AG09319 (cell line): ENCODE results near the gene ZNF394.
A peak's percentile ranks its signal among the peaks of the same experiment; 100 is the strongest.

ENCODE experiments used
- DNase-seq: peaks from one replicate; pipeline ENCODE4 v3.0.0-alpha.2; 2010; ENCODE audit warnings: low read depth; ENCODE audit errors: extremely low read depth
- TF ChIP-seq, protein P1 (sequence below): IDR thresholded peaks from 2 replicates; pipeline ENCODE4 v1.5.1; 2011; ENCODE audit warnings: low read depth, mild to moderate bottlenecking, inconsistent platforms, low read length, moderate library complexity

The ZNF394 gene

DNA sequence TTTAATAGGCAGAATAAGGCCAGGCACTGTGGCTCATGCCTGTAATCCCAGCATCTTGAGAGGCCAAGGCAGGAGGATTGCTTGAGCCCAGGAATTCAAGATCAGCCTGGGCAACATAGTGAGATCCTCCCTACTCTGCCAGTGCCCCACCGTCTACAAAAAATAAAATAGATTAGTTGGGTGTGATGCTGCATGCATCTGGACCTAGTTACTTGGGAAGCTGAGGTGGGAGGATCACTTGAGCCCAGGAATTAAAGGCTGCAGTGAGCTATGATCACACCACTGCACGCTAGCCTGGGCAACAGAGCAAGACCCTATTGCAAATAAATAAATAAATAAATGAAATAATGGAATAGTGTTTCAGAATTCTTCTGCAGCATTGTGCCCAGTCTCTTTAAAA, 35.6 kb upstream of the ZNF394 start:
- TF ChIP-seq, protein P1, sequence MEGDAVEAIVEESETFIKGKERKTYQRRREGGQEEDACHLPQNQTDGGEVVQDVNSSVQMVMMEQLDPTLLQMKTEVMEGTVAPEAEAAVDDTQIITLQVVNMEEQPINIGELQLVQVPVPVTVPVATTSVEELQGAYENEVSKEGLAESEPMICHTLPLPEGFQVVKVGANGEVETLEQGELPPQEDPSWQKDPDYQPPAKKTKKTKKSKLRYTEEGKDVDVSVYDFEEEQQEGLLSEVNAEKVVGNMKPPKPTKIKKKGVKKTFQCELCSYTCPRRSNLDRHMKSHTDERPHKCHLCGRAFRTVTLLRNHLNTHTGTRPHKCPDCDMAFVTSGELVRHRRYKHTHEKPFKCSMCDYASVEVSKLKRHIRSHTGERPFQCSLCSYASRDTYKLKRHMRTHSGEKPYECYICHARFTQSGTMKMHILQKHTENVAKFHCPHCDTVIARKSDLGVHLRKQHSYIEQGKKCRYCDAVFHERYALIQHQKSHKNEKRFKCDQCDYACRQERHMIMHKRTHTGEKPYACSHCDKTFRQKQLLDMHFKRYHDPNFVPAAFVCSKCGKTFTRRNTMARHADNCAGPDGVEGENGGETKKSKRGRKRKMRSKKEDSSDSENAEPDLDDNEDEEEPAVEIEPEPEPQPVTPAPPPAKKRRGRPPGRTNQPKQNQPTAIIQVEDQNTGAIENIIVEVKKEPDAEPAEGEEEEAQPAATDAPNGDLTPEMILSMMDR = no peak
- no peak for DNase-seq

DNA sequence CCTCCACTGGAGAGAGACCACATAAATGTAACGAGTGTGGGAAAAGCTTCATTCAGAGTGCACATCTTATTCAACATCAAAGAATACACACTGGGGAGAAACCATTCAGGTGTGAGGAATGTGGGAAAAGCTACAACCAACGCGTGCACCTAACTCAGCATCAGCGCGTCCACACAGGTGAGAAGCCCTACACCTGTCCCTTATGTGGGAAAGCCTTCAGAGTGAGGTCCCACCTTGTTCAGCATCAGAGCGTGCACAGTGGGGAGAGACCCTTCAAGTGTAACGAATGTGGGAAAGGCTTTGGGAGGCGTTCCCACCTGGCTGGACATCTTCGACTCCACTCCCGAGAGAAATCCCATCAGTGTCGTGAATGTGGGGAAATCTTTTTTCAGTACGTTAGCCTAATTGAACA, 31.3 kb upstream of the ZNF394 start:
- TF ChIP-seq, protein P1 = no peak

DNA sequence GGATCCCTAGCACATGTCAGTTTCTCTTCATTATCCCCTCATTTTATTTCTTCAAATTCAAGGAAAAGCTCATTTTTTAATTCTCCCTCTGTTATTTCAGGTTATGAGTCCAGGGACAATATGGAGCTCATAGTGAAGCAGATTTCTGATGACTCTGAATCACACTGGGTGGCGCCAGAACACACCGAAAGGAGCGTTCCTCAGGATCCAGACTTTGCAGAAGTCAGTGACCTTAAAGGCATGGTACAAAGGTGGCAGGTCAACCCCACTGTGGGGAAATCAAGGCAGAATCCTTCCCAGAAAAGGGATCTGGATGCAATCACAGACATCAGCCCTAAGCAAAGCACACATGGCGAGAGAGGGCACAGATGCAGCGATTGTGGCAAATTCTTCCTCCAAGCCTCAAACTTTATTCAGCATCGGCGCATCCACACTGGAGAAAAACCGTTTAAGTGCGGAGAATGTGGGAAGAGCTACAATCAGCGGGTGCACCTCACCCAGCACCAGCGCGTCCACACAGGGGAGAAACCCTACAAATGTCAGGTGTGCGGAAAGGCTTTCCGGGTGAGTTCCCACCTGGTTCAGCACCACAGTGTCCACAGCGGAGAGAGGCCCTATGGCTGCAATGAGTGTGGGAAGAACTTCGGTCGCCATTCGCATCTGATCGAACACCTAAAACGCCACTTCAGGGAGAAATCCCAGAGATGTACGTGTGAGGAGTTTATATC, 25.8 kb upstream of the ZNF394 start:
- DNase-seq = no peak

More for the DNA sequence above, 31.3 kb upstream of the ZNF394 start:
- DNase-seq = no peak

DNA sequence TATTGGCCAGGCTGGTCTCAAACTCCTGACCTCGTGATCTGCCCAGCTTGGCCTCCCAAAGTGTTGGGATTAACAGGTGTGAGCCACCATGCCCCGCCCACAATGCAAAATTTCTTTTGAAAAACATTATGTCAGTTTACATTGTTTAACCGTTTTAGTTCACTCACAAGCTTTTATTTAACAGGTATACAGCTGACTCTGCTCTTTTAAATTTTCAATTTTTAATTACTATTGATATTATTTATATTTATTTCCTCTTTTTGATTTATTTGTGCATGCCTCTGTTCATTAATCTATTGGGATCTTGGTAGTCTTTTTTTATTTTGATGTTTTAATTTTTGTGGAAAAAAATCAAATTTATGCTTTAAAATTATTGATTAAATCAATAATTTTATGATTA, 21.3 kb upstream of the ZNF394 start:
- no peak for DNase-seq
- TF ChIP-seq, protein P1 = no peak

More for the DNA sequence above, 25.8 kb upstream of the ZNF394 start:
- TF ChIP-seq, protein P1 = peak; percentile 13

DNA sequence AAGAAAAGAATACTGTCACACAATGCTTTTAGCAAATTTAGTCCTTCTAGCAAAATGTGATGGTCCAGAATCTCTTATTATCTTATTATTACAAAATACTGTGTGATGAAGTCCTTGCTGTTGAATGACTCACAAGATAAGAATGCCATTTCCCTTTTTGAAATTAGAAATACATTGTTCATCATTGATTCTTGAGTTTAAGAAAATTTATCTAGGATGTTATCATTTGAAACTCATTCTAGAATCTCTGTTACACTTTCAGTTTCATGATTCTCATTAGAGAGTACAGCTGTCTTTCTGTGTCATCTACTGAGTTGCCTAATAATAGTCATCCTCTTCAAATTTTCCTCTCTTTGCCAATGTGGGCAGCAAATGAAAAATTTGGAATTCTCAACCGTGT, 14.0 kb upstream of the ZNF394 start:
- DNase-seq = no peak

DNA sequence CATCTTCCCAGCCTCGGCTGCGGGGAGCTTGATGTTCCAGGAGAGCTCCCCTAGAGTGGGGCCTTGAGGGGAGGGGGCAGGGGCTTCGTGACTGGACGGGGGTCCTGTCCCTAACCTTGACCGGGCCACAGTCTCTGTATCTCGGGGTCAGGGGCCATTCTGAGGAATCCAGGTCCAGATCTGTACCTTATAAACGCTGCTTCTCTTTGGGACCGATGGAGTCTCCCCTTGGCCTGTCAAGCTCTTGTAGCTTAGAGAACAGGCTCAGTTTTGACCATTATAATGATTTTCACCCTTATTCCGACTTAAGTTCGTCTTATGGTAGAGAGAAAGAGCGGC, 5.2 kb upstream of the ZNF394 start:
- DNase-seq = no peak
- TF ChIP-seq, protein P1 = no peak

More for the DNA sequence above, 14.0 kb upstream of the ZNF394 start:
- TF ChIP-seq, protein P1 = no peak

DNA sequence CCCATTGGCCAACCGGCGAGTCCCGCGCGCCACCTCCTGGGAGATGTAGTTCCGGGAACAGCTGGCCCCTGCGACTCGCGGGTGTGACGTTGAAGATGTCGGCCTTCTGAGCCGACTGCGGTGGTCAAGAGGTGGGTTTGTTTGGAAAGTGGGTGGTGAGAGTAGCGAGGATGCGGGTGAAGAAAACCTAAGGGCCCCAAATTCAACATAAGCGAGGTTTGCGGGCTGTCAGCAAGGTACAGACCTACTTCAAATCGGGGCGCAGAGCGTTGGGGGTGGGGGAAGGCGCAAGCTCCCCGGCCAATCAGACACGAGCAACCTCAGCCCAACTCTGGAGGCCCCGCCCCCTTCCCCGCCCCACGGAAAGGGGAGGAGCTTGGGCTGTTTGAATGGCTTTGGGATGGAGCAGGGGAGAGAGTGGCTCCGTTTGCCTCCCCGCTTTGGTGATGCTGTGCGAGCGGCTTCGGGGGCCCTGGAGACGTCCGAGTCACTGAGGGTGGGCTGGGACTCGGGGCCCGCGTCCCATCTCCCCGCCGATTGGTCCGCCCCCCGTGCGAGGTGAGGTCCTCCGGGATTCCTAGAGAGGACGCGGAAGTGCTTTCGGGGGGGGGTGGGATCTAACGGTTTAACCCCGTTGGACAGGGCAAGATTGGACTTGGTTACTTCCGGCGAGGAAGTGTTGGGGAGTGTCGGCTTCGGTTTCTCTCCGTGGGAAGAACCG, 4.7 kb upstream of the ZNF394 start, which contains the start of gene ZKSCAN5:
ZKSCAN5 (plus strand) TSS at position 60 of the 721 bp plus-strand sequence. CDS start 1,383 bp downstream, outside the sequence.
- TF ChIP-seq, protein P1 = no peak
- DNase-seq = peak; percentile 90
